Ovary (tissue), 9 donors: ENCODE data around the gene LRRIQ1. TPM values are rescaled to one million over a fixed set of nuclear protein-coding genes. Genes with fewer than 3 reads are reported as not detected.
A peak's percentile ranks its signal among the peaks of the same experiment; 100 is the strongest.

Source experiments
- DNase-seq, 5 donors: peaks; one replicate each; pipeline ENCODE4 v3.0.0-alpha.2; 2019 to 2020
- H3K27ac ChIP-seq, 2 donors: fragments of 200-600 bp; one replicate each; pipeline versions ENCODE4 v1.5.1 to v1.8.0; 2019 to 2022
- H3K27me3 ChIP-seq: fragments of 200-600 bp; one replicate; pipeline ENCODE4 v1.8.0; 2022
- H3K36me3 ChIP-seq: fragments of 200-600 bp; sonication (generic); one replicate; pipeline ENCODE4 v1.5.1; 2019
- H3K4me1 ChIP-seq: one replicate; pipeline ENCODE4 v1.8.1; 2013; ENCODE audit warnings: mild to moderate bottlenecking, moderate library complexity; ENCODE audit not compliant: insufficient read depth
- H3K4me3 ChIP-seq: fragments of 200-600 bp; sonication (generic); one replicate; pipeline ENCODE4 v1.5.1; 2017
- H3K9me3 ChIP-seq, 2 donors: fragments of 200-600 bp in 1 of 2; sonication (generic) in 1 of 2; one replicate each; pipeline versions ENCODE4 v1.5.1 to v1.8.1; 2013 to 2019; ENCODE audit warnings: mild to moderate bottlenecking in 1 of 2, moderate library complexity in 1 of 2
- EP300 ChIP-seq: sonication (generic); formaldehyde crosslinking; IDR thresholded peaks from one replicate; pipeline ENCODE4 v1.6.1; 2017; ENCODE audit warnings: antibody characterized with exemption
- POLR2A ChIP-seq: fragments of 450-650 bp; IDR thresholded peaks from one replicate; pipeline ENCODE4 v1.6.1; 2017; ENCODE audit warnings: antibody characterized with exemption, mild to moderate bottlenecking, moderate library complexity
- WGBS, 3 donors: extraction: QIAGEN DNeasy Blood & Tissue Kit in 1 of 3; methylation state at CpG; one replicate each; pipeline versions ENCODE4 v1.1.5 to v1.1.7; 2013 to 2017; 5-methylcytosine and 5-hydroxymethylcytosine counted together
- intact Hi-C, 4 donors: fragments of 100-400 bp; cut with DNase I; formaldehyde crosslinking; loops; one replicate each; pipeline versions ENCODE4 v1.11.0 to v1.15.1; 2022 to 2023
- polyA plus RNA-seq, 2 donors: library from polyadenylated mRNA; stranded (reverse); fragments of 200-250 nt in 1 of 2; fragments of 350-450 nt in 1 of 2; fragmentation: Illumina TruSeq in 1 of 2; extraction: RNeasy Lipid Tissue Mini Kit (QIAGEN cat#74804) in 1 of 2; gene quantifications; one replicate each; pipeline ENCODE4 v1.2.3, GENCODE V29; 2013 to 2014
- total RNA-seq, 7 donors: library from RNA; depleted of rRNA in 2 of 7; stranded (reverse); fragments of >200 nt in 2 of 7; fragmentation: NEBNext Ultra II Directional in 3 of 7; extraction: Animal tissue kit (Norgen Biotek cat#: 25700) in 3 of 7; gene quantifications; one replicate each; pipeline versions ENCODE4 v1.1.0 to v1.2.4, GENCODE V29; 2016 to 2023
- TF ChIP-seq, protein P1 (sequence below), 3 donors: fragments of 450-650 bp in 2 of 3; fragments of 200-600 bp in 1 of 3; IDR thresholded peaks; one replicate each; pipeline versions ENCODE4 v1.5.1 to v1.8.0; 2016 to 2022; ENCODE audit warnings: antibody characterized with exemption in 3 of 3, mild to moderate bottlenecking in 1 of 3
- donor health status: DM: no; HTN: no; CAD: no; lungs with moderate emphysema.
- donor health status: DM: no; HTN: no; CAD: no.
- donor health status: Bipolar disorder and iron deficiency.
- donor health status: DM: yes; HTN: yes; CAD: no.
- donor health status: DM: no; HTN: no; CAD: no.
- donor health status: DM: yes; HTN: yes; CAD: no.

The LRRIQ1 gene
- total and polyA plus RNA-seq, 9 donors, result 0.04 to 18.6 (median 1.2) TPM; not detected in 1

DNA sequence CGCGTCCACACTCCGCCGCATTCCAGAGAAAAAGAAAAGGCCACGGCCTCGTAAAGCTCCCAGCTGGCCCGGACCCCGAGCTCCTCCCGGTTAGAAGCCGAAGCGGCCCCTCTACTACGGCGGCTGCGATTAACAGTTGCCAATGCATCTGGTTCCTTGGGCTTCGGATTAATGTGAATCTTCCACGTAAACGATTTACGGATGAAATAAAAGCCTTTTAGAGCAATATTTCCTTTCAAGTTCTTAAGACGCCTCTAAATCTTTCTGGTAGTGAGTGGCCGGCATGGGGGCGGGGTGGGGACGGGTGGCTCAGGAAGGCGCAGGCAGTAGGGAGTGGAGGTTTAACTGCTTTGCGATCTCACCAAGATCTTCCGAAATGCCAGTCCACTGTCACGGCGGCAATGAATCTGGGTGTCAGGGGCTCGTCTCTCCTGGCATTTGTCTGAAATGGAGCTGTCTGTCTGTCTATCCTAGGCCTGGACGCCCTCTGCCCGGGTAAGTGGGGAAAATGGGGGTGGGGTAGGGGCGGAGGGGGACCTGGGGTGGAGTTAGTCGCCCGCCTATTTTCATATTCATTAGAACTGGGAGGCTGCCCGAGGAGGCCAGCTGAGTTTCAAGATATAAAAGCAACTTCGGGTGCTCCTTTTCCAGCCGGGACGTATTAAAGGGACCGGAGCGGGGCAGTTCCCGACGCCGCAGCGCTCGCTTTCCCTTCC, 243.5 kb downstream of the LRRIQ1 start:
- H3K27ac ChIP-seq, result no peak overlapping the region
- H3K36me3 ChIP-seq, result no peaks in the 10 kb centered on the region
- no peak for TF ChIP-seq EP300
- TF ChIP-seq, protein P1, sequence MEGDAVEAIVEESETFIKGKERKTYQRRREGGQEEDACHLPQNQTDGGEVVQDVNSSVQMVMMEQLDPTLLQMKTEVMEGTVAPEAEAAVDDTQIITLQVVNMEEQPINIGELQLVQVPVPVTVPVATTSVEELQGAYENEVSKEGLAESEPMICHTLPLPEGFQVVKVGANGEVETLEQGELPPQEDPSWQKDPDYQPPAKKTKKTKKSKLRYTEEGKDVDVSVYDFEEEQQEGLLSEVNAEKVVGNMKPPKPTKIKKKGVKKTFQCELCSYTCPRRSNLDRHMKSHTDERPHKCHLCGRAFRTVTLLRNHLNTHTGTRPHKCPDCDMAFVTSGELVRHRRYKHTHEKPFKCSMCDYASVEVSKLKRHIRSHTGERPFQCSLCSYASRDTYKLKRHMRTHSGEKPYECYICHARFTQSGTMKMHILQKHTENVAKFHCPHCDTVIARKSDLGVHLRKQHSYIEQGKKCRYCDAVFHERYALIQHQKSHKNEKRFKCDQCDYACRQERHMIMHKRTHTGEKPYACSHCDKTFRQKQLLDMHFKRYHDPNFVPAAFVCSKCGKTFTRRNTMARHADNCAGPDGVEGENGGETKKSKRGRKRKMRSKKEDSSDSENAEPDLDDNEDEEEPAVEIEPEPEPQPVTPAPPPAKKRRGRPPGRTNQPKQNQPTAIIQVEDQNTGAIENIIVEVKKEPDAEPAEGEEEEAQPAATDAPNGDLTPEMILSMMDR (IDR thresholded peaks at IDR 0.05), result no peak
- TF ChIP-seq POLR2A, result no peak
- DNase-seq, result peak in 1 of 5 donors; percentile 46
- 6 to 7% (median 6%) methylated on average over 44 of the region's 44 CpGs for WGBS, 3 donors
- intact Hi-C loops, result no loop called here
- peaks cover 2% of the 10 kb centered on the region for H3K4me1 ChIP-seq
- H3K4me3 ChIP-seq, result peak overlapping the region; percentile 38
- no peaks in the 10 kb centered on the region for H3K27me3 ChIP-seq
- H3K9me3 ChIP-seq, result peaks cover 0 to 10% of the 10 kb centered on the region in 2 donors

DNA sequence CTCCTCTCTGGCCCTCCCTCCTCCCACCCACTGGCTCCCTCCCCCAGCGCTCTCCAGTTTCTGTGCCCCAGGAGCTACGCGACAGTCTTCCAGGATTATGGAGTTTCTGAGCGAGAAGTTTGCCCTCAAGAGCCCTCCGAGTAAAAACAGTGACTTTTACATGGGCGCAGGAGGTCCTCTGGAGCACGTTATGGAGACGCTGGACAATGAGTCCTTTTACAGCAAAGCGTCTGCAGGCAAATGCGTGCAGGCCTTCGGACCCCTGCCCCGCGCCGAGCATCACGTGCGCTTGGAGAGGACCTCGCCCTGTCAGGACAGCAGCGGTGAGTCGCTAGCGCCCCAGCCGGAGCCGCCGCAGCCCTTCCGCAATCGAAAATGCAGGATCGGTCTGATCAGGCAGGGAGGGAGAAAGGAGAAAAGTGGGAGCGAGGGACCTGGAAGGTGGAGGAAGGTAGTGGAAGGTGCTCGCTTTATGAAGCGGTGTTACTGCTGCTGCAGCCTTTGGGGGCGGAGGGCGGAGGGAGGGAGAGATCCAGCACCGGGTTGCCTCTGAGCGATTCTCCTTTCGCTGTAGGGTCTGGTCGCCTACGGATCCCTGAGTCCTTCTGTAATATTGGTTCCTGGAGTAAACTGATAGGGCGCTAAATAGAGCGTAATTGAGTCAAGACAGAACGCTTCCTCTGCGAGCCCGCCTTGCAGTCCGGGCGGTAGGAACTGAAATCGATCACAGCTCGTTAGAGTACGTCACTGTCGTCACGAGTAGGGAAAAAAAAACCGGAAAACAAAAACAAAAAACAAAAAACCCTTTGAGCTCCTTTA, 244.2 kb downstream of the LRRIQ1 start, which contains the start of gene ALX1:
Gene ALX1 (plus strand): TSS at position 56 of the 819 bp plus-strand sequence. CDS start 42 bp downstream, at position 98.
- peaks cover 2% of the 10 kb centered on the region for H3K4me1 ChIP-seq
- H3K27me3 ChIP-seq, result no peaks in the 10 kb centered on the region
- TF ChIP-seq, protein P1 (IDR thresholded peaks at IDR 0.05), result no peak
- TF ChIP-seq POLR2A (no peak), EP300 (no peak)
- H3K36me3 ChIP-seq, result no peaks in the 10 kb centered on the region
- WGBS, 3 donors, result 3% methylated on average over 49 of the region's 49 CpGs
- no peak within 1 kb of the TSS for H3K27ac ChIP-seq
- peak in 2 of 5 donors; percentile 18 to 46 for DNase-seq
- intact Hi-C loops, result no loop called here
- peak within 1 kb of the TSS; percentile 38 for H3K4me3 ChIP-seq
- H3K9me3 ChIP-seq, result peaks cover 0 to 10% of the 10 kb centered on the region in 2 donors

- Histone ChIP-seq H3K4me1 (peaks cover 2% of the 10 kb centered on the region), H3K27ac (no peak overlapping the region), H3K4me3 (peak overlapping the region; percentile 38), H3K36me3 (no peaks in the 10 kb centered on the region), H3K9me3 (peaks cover 0 to 10% of the 10 kb centered on the region in 2 donors), H3K27me3 (no peaks in the 10 kb centered on the region)
- TF ChIP-seq POLR2A (no peak), EP300 (no peak)
- TF ChIP-seq, protein P1 (IDR thresholded peaks at IDR 0.05), result no peak
- DNase-seq, result no peak
- intact Hi-C loops, result no loop called here
- 9 to 10% (median 10%) methylated on average over 15 of the region's 15 CpGs for WGBS, 3 donors
Measured at GRCh38 chr12:85280984-85281630, 245.0 kb downstream of the LRRIQ1 start.

GRCh38 chr12:85281636-85282312, 245.6 kb downstream of the LRRIQ1 start:
- Histone ChIP-seq H3K27ac (no peak overlapping the region), H3K9me3 (peaks cover 0 to 10% of the 10 kb centered on the region in 2 donors), H3K4me1 (peaks cover 2% of the 10 kb centered on the region), H3K27me3 (no peaks in the 10 kb centered on the region), H3K36me3 (no peaks in the 10 kb centered on the region), H3K4me3 (no peak overlapping the region)
- 19 to 25% (median 20%) methylated on average over 11 of the region's 11 CpGs for WGBS, 3 donors
- intact Hi-C loops, result no loop called here
- no peak for DNase-seq
- TF ChIP-seq, protein P1 (IDR thresholded peaks at IDR 0.05), result no peak
- TF ChIP-seq POLR2A (no peak), EP300 (no peak)
